ENCODE measurements around the gene PPIL6.

The PPIL6 gene

DNA sequence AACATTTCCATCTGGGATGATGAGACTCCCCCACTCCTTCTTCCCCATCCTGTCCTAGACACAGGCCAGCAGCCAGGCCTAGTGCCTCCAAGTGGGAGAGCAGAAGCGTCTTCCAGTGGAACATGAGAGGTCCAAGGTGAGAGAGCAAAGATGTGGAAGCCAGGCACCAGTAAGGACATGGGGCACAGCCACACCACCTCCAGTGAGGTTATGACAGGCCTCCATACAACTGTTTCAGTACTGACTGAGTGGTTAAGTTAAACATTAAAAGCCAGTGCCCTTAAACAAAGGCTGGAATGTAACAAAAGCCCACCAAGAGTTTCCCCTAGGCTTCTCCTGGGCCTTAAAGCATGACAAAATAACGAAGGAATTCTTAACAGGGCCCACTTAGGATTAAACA lies 37.3 kb upstream of the PPIL6 start:
- Histone ChIP-seq H3K9ac (ENCODE audit: low read depth, low read length) (no peak overlapping the region), H3K36me3 (ENCODE audit: insufficient read depth, low read length) (peaks cover 57% of the 10 kb centered on the region), H3K27me3 (ENCODE audit: control insufficient read depth, insufficient read depth, low read length) (no peaks in the 10 kb centered on the region), H3K4me3 (ENCODE audit: low read length) (no peak overlapping the region), H3K4me1 (ENCODE audit: control insufficient read depth, insufficient read depth, low read length) (peaks cover 30% of the 10 kb centered on the region), H3K4me2 (ENCODE audit: low read length) (no peak overlapping the region), H3K9me3 (replicated peaks; ENCODE audit: low read length) (no peaks in the 10 kb centered on the region)

DNA sequence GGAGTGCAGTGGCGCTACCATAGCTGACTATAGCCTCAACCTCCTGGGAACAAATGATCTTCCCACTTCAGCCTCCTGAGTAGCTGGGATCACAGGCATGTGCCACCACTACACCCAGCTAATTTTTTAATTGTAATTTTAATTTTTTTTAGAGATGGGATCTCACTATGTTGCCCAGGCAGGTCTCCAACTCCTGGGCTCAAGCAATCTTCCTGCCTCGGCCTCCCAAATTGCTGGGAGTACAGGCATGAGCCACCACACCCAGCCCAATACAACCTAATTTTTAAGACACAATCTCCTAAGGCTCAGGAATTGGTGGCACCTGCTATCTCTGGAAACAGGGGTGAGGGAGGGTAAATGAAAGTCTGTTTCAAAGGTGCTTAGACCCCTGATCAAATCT lies 36.8 kb upstream of the PPIL6 start:
- H3K4me1 ChIP-seq (ENCODE audit: control insufficient read depth, insufficient read depth, low read length), result peaks cover 28% of the 10 kb centered on the region
- no peak overlapping the region for H3K9ac ChIP-seq (ENCODE audit: low read depth, low read length)
- H3K4me2 ChIP-seq (ENCODE audit: low read length), result no peak overlapping the region
- no peaks in the 10 kb centered on the region for H3K9me3 ChIP-seq (replicated peaks; ENCODE audit: low read length)
- H3K4me3 ChIP-seq (ENCODE audit: low read length), result no peak overlapping the region
- no peaks in the 10 kb centered on the region for H3K27me3 ChIP-seq (ENCODE audit: control insufficient read depth, insufficient read depth, low read length)
- peaks cover 63% of the 10 kb centered on the region for H3K36me3 ChIP-seq (ENCODE audit: insufficient read depth, low read length)

DNA sequence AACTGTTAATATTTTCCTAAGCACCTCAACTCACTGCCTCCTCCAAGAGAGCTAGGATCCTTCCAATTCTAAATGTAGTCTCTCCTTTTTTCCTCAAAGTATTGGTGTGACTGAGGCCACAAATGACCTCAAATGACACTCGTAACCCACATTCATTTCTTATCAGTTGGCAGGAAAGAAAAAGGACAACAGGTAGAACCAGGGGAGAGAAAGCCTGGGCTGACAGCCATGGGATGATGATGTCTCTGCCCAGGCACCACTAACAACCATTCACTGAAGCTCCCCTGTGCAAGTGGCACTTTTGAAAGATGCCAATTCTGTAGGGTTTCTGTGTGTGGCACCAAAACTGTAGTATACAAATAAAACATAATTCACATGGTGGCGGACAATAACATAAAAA lies 35.2 kb upstream of the PPIL6 start:
- Histone ChIP-seq H3K9me3 (replicated peaks; ENCODE audit: low read length) (no peaks in the 10 kb centered on the region), H3K36me3 (ENCODE audit: insufficient read depth, low read length) (peaks cover 64% of the 10 kb centered on the region), H3K4me1 (ENCODE audit: control insufficient read depth, insufficient read depth, low read length) (peaks cover 15% of the 10 kb centered on the region)

GRCh38 chr6:109474995-109475394 lies 34.6 kb upstream of the PPIL6 start:
- Histone ChIP-seq H3K4me1 (ENCODE audit: control insufficient read depth, insufficient read depth, low read length) (peaks cover 11% of the 10 kb centered on the region), H3K36me3 (ENCODE audit: insufficient read depth, low read length) (peaks cover 65% of the 10 kb centered on the region)

More for the DNA sequence above, 35.2 kb upstream of the PPIL6 start:
- no peak overlapping the region for H3K4me2 ChIP-seq (ENCODE audit: low read length)
- no peak overlapping the region for H3K4me3 ChIP-seq (ENCODE audit: low read length)
- H3K27me3 ChIP-seq (ENCODE audit: control insufficient read depth, insufficient read depth, low read length), result no peaks in the 10 kb centered on the region
- H3K9ac ChIP-seq (ENCODE audit: low read depth, low read length), result no peak overlapping the region

DNA sequence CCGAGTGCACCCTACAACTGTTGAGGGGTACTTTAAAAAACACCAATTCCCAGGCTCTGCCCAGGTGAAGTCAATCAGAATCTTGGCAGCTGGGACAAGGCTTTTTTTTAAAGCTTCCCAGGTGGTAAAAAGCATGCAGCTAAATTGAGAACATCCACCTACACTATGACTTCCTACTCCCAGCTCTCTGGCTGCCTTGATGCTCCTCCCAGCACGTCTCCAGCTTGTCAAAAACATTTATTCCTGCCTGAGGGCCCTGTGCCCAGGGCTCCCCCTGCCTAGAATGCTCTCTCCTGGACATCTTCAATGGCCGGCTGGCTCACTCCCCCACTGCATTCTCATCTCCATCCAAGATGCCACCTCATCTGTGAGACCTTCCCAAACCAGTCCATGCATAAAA lies 32.7 kb upstream of the PPIL6 start:
- Histone ChIP-seq H3K4me3 (ENCODE audit: low read length) (no peak overlapping the region), H3K9me3 (replicated peaks; ENCODE audit: low read length) (no peaks in the 10 kb centered on the region), H3K27me3 (ENCODE audit: control insufficient read depth, insufficient read depth, low read length) (no peaks in the 10 kb centered on the region), H3K4me2 (ENCODE audit: low read length) (no peak overlapping the region), H3K4me1 (ENCODE audit: control insufficient read depth, insufficient read depth, low read length) (peaks cover 5% of the 10 kb centered on the region), H3K36me3 (ENCODE audit: insufficient read depth, low read length) (peaks cover 67% of the 10 kb centered on the region), H3K9ac (ENCODE audit: low read depth, low read length) (no peak overlapping the region)

More at GRCh38 chr6:109474995-109475394, 34.6 kb upstream of the PPIL6 start:
- no peak overlapping the region for H3K9ac ChIP-seq (ENCODE audit: low read depth, low read length)
- no peaks in the 10 kb centered on the region for H3K27me3 ChIP-seq (ENCODE audit: control insufficient read depth, insufficient read depth, low read length)
- no peak overlapping the region for H3K4me2 ChIP-seq (ENCODE audit: low read length)
- no peak overlapping the region for H3K4me3 ChIP-seq (ENCODE audit: low read length)
- H3K9me3 ChIP-seq (replicated peaks; ENCODE audit: low read length), result no peaks in the 10 kb centered on the region

GRCh38 chr6:109472132-109472995 lies 31.9 kb upstream of the PPIL6 start:
- Histone ChIP-seq H3K27me3 (ENCODE audit: control insufficient read depth, insufficient read depth, low read length) (no peaks in the 10 kb centered on the region), H3K9me3 (replicated peaks; ENCODE audit: low read length) (no peaks in the 10 kb centered on the region), H3K4me3 (ENCODE audit: low read length) (no peak overlapping the region), H3K36me3 (ENCODE audit: insufficient read depth, low read length) (peaks cover 73% of the 10 kb centered on the region), H3K9ac (ENCODE audit: low read depth, low read length) (no peak overlapping the region), H3K4me1 (ENCODE audit: control insufficient read depth, insufficient read depth, low read length) (no peaks in the 10 kb centered on the region), H3K4me2 (ENCODE audit: low read length) (no peak overlapping the region)

DNA sequence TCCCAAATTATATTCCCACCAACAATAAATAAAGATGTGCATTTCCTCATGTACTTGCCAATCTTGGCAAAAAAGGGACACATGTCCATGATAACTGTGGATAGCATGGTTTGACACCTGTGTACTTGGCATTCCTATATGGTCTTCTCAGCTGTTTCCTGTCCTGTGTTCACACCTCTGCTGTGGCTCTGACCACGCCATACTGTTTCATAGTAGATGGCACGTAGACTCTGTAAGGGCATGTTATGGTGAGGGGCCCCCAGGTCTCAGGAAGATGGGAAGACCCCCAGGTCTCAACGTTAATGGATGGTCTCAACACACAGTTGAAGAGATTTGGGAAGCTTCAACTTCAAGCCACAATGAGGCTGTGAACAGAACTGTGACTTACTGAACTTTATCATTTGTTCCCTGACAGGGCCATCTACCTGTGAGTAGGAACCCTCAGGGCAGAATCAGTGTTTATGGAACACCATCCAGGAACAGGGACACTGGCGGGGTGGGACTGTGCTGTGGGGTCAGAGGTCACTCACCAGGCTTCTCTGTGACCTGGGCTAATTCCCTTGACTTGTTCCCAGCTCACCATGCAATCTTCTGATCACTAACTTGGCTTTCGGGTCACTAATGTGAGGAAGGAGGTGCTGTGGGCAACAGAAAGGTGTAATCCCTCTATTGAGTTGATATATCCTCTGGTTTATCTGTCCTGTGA lies 30.8 kb upstream of the PPIL6 start:
- no peak overlapping the region for H3K4me2 ChIP-seq (ENCODE audit: low read length)
- no peak overlapping the region for H3K9ac ChIP-seq (ENCODE audit: low read depth, low read length)
- no peaks in the 10 kb centered on the region for H3K27me3 ChIP-seq (ENCODE audit: control insufficient read depth, insufficient read depth, low read length)
- H3K4me3 ChIP-seq (ENCODE audit: low read length), result no peak overlapping the region
- peaks cover 73% of the 10 kb centered on the region for H3K36me3 ChIP-seq (ENCODE audit: insufficient read depth, low read length)
- H3K9me3 ChIP-seq (replicated peaks; ENCODE audit: low read length), result no peaks in the 10 kb centered on the region
- H3K4me1 ChIP-seq (ENCODE audit: control insufficient read depth, insufficient read depth, low read length), result no peaks in the 10 kb centered on the region

DNA sequence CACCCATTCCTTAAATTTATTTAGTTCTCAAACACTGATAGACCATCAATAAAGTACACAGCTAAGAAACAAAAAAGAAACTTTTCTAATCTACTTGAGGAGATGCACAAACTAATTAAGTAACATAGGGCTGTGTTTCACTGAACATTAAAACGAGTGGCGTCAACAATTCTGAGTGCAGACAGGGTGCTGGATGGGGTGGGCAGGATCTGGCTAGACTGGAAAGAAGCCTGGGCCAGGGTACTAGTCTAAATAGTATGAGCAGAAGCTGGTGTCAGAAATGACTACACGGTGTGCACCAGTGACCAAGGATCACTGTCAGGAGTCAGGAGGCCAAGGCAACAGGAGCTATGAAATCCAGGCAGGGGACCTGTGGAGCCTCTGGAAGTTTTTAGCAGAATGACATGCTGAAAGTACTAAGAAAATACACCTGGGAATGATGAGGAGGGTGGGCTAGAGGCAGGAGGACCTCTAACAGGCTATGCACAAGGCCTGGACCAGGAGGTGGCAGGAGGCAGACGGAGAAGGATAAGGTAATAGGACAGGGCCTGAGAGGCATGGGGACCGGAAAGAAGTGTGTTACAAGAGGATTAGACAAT lies 29.3 kb upstream of the PPIL6 start:
- H3K9ac ChIP-seq (ENCODE audit: low read depth, low read length), result no peak overlapping the region
- H3K4me2 ChIP-seq (ENCODE audit: low read length), result no peak overlapping the region
- H3K4me3 ChIP-seq (ENCODE audit: low read length), result no peak overlapping the region
- H3K9me3 ChIP-seq (replicated peaks; ENCODE audit: low read length), result no peaks in the 10 kb centered on the region
- H3K36me3 ChIP-seq (ENCODE audit: insufficient read depth, low read length), result peaks cover 74% of the 10 kb centered on the region
- H3K27me3 ChIP-seq (ENCODE audit: control insufficient read depth, insufficient read depth, low read length), result no peaks in the 10 kb centered on the region
- H3K4me1 ChIP-seq (ENCODE audit: control insufficient read depth, insufficient read depth, low read length), result no peaks in the 10 kb centered on the region

- no peak overlapping the region for H3K9ac ChIP-seq (ENCODE audit: low read depth, low read length)
- no peaks in the 10 kb centered on the region for H3K9me3 ChIP-seq (replicated peaks; ENCODE audit: low read length)
- no peaks in the 10 kb centered on the region for H3K27me3 ChIP-seq (ENCODE audit: control insufficient read depth, insufficient read depth, low read length)
- peaks cover 64% of the 10 kb centered on the region for H3K36me3 ChIP-seq (ENCODE audit: insufficient read depth, low read length)
- no peak overlapping the region for H3K4me2 ChIP-seq (ENCODE audit: low read length)
- H3K4me1 ChIP-seq (ENCODE audit: control insufficient read depth, insufficient read depth, low read length), result no peaks in the 10 kb centered on the region
- no peak overlapping the region for H3K4me3 ChIP-seq (ENCODE audit: low read length)
Measured at GRCh38 chr6:109467696-109468095, 27.3 kb upstream of the PPIL6 start.

DNA sequence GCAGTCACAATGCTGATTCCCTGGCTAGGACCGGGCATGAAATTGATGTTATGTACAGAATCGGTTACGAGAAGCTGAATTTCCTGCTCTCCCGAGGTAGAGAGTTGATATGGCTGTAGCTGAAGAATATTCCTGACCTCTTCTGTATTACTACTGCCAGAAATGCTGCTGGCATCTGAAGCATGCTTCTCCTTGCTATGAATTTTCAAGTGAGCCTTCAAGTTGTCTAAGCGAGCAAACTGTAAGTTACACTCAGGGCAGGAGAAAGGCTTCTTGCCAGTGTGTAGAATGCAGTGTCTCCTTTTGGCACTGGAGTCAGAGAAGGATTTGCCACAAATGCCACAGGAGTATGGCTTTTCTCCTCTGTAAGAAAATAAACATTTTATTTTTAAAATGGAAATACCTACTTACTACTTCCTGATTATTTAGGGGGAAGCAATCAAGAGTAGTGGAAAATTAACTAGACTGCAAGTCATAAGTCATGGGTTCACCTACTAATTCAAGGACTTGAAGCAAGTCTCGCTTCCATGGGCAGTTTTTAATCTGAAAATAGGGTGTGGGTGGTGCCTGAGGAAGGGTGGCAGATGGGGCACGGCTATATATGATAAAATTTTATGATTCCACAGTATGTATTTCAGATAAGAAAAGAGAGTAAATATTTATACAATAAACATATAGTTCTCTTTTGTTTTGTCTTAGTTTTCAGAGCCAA lies 25.9 kb upstream of the PPIL6 start:
- Histone ChIP-seq H3K27me3 (ENCODE audit: control insufficient read depth, insufficient read depth, low read length) (no peaks in the 10 kb centered on the region), H3K4me2 (ENCODE audit: low read length) (no peak overlapping the region), H3K4me1 (ENCODE audit: control insufficient read depth, insufficient read depth, low read length) (peaks cover 4% of the 10 kb centered on the region), H3K9me3 (replicated peaks; ENCODE audit: low read length) (no peaks in the 10 kb centered on the region), H3K4me3 (ENCODE audit: low read length) (no peak overlapping the region), H3K36me3 (ENCODE audit: insufficient read depth, low read length) (peaks cover 61% of the 10 kb centered on the region), H3K9ac (ENCODE audit: low read depth, low read length) (no peak overlapping the region)

GRCh38 chr6:109465772-109466171 lies 25.3 kb upstream of the PPIL6 start:
- H3K4me3 ChIP-seq (ENCODE audit: low read length), result no peak overlapping the region
- H3K27me3 ChIP-seq (ENCODE audit: control insufficient read depth, insufficient read depth, low read length), result no peaks in the 10 kb centered on the region
- no peak overlapping the region for H3K9ac ChIP-seq (ENCODE audit: low read depth, low read length)
- no peaks in the 10 kb centered on the region for H3K9me3 ChIP-seq (replicated peaks; ENCODE audit: low read length)
- H3K36me3 ChIP-seq (ENCODE audit: insufficient read depth, low read length), result peaks cover 59% of the 10 kb centered on the region
- no peak overlapping the region for H3K4me2 ChIP-seq (ENCODE audit: low read length)
- peaks cover 4% of the 10 kb centered on the region for H3K4me1 ChIP-seq (ENCODE audit: control insufficient read depth, insufficient read depth, low read length)

All from skeletal muscle satellite cell (primary cell).